Measurements from ENCODE around the gene SEPHS2. TPM values are rescaled to one million over a fixed set of nuclear protein-coding genes. Genes with fewer than 3 reads are reported as not detected.

Gene SEPHS2
- total and polyA plus RNA-seq, 2 experiments from 2014 or later: 29.7 to 43.0 TPM

DNA sequence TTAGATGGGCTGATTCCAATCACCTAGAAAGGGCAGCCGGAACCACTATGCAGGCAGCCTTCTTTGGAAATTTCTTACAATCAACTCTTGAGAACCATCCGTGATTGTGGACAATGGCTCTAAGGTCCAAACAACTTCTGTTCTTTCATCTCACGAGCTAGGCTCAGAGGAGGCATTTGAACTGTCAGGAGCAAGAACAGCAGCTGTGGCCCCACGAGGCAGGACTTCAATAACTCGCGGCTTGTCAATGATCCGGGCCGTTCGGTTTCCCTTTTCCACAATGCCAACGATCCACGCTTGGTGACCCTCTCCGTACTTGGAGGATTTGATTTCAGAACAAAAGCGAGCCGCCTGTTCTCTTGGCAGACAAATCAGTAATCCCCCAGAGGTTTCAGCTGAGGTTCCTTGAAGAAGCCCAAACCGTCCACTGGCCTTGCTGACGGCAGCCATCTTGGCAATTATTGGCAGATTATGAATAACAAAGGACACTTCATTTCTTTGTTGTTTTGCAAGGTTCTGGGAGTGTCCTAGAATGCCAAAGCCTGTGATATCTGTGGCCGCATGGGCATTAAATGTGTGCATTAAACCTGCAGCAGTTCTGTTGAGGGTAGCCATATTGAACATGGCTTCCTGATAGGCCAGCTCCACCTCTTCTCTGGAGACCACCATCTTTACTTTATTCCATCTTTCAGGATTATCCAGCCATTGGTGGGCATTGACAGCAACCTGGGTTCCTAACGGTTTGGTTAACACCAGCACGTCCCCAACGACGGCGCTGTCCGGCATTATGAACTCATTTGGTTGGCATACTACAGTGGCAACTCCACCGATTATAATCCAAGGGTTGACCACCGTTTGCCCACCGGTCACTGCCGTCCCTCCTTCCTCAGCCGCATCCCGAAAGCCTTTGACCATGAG, 1.2 kb downstream of the SEPHS2 start:
- peak overlapping the region; percentile 74 for H3K4me3 Mint-ChIP-seq
- ATAC-seq: no peak

More for the DNA sequence above, 1.2 kb downstream of the SEPHS2 start:
- H3K4me3 ChIP-seq: peak overlapping the region; percentile 77
- peaks cover 14% of the 10 kb centered on the region; the same call in 1 of the 2 replicates for H3K4me1 ChIP-seq (ENCODE audit: insufficient read depth)
- Mint-ChIP-seq H3K9me3 (peaks cover 19% of the 10 kb centered on the region; the same call in 2 of the 3 replicates), H3K27me3 (ENCODE audit: insufficient read depth, low read depth, poor library complexity) (peaks cover 11% of the 10 kb centered on the region), H3K36me3 (ENCODE audit: low read depth) (peaks cover 26% of the 10 kb centered on the region), H3K4me1 (peaks cover 25% of the 10 kb centered on the region), H3K27ac (no peak overlapping the region)
- H3K27me3 ChIP-seq (ENCODE audit: insufficient read depth): no peaks in the 10 kb centered on the region
- peaks cover 8% of the 10 kb centered on the region for H4K20me1 ChIP-seq (replicated peaks; ENCODE audit: insufficient read depth)
- H3K4me2 ChIP-seq: peak overlapping the region; percentile 84
- peaks cover 7% of the 10 kb centered on the region for H3K9me2 ChIP-seq (ENCODE audit: insufficient read depth)
- TF ChIP-seq JUNB (IDR thresholded peaks at IDR 0.05; ENCODE audit: unreplicated experiment) (no peak), STAT1 (IDR thresholded peaks at IDR 0.05; ENCODE audit: unreplicated experiment) (no peak), POLR2AphosphoS5 (IDR thresholded peaks at IDR 0.05; ENCODE audit: low read depth) (no peak), EZH2 (IDR thresholded peaks at IDR 0.05; ENCODE audit: low read depth, unreplicated experiment) (no peak), EZH2phosphoT487 (IDR thresholded peaks at IDR 0.05; ENCODE audit: unreplicated experiment) (no peak), CREB1 (CRISPR knock-in tag; IDR thresholded peaks at IDR 0.05; ENCODE audit: low read depth) (no peak), NANOG (IDR thresholded peaks at IDR 0.05; ENCODE audit: borderline replicate concordance) (no peak), ZNF462 (CRISPR knock-in tag; IDR thresholded peaks at IDR 0.05) (no peak), ZNF114 (CRISPR knock-in tag; IDR thresholded peaks at IDR 0.05) (no peak), ZNF331 (CRISPR knock-in tag; IDR thresholded peaks at IDR 0.05; ENCODE audit: low read depth) (no peak)
- TF ChIP-seq, protein P1, sequence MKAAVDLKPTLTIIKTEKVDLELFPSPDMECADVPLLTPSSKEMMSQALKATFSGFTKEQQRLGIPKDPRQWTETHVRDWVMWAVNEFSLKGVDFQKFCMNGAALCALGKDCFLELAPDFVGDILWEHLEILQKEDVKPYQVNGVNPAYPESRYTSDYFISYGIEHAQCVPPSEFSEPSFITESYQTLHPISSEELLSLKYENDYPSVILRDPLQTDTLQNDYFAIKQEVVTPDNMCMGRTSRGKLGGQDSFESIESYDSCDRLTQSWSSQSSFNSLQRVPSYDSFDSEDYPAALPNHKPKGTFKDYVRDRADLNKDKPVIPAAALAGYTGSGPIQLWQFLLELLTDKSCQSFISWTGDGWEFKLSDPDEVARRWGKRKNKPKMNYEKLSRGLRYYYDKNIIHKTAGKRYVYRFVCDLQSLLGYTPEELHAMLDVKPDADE (IDR thresholded peaks at IDR 0.05): no peak
- TF ChIP-seq, protein P2, sequence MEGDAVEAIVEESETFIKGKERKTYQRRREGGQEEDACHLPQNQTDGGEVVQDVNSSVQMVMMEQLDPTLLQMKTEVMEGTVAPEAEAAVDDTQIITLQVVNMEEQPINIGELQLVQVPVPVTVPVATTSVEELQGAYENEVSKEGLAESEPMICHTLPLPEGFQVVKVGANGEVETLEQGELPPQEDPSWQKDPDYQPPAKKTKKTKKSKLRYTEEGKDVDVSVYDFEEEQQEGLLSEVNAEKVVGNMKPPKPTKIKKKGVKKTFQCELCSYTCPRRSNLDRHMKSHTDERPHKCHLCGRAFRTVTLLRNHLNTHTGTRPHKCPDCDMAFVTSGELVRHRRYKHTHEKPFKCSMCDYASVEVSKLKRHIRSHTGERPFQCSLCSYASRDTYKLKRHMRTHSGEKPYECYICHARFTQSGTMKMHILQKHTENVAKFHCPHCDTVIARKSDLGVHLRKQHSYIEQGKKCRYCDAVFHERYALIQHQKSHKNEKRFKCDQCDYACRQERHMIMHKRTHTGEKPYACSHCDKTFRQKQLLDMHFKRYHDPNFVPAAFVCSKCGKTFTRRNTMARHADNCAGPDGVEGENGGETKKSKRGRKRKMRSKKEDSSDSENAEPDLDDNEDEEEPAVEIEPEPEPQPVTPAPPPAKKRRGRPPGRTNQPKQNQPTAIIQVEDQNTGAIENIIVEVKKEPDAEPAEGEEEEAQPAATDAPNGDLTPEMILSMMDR (conservative IDR thresholded peaks at IDR 0.05; ENCODE audit: low read depth in 2 of 2): no peak
- TF ChIP-seq, protein P3, sequence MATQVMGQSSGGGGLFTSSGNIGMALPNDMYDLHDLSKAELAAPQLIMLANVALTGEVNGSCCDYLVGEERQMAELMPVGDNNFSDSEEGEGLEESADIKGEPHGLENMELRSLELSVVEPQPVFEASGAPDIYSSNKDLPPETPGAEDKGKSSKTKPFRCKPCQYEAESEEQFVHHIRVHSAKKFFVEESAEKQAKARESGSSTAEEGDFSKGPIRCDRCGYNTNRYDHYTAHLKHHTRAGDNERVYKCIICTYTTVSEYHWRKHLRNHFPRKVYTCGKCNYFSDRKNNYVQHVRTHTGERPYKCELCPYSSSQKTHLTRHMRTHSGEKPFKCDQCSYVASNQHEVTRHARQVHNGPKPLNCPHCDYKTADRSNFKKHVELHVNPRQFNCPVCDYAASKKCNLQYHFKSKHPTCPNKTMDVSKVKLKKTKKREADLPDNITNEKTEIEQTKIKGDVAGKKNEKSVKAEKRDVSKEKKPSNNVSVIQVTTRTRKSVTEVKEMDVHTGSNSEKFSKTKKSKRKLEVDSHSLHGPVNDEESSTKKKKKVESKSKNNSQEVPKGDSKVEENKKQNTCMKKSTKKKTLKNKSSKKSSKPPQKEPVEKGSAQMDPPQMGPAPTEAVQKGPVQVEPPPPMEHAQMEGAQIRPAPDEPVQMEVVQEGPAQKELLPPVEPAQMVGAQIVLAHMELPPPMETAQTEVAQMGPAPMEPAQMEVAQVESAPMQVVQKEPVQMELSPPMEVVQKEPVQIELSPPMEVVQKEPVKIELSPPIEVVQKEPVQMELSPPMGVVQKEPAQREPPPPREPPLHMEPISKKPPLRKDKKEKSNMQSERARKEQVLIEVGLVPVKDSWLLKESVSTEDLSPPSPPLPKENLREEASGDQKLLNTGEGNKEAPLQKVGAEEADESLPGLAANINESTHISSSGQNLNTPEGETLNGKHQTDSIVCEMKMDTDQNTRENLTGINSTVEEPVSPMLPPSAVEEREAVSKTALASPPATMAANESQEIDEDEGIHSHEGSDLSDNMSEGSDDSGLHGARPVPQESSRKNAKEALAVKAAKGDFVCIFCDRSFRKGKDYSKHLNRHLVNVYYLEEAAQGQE (IDR thresholded peaks at IDR 0.05; ENCODE audit: unreplicated experiment): no peak
- H3K27ac ChIP-seq (ENCODE audit: low read depth): peak overlapping the region; percentile 74; the same call in 1 of the 2 replicates
- no peak overlapping the region for H2AFZ ChIP-seq
- peaks cover 6% of the 10 kb centered on the region; the same call in 1 of the 2 replicates for H3F3A ChIP-seq (replicated peaks; ENCODE audit: low read depth)
- H3K79me2 ChIP-seq (replicated peaks; ENCODE audit: insufficient read depth): peaks cover 13% of the 10 kb centered on the region
- no peak for DNase-seq (ENCODE audit: low spot score)
- no peaks in the 10 kb centered on the region for H3K36me3 ChIP-seq (ENCODE audit: insufficient read depth)
